ENCODE measurements around the gene APBB1IP.

DNA sequence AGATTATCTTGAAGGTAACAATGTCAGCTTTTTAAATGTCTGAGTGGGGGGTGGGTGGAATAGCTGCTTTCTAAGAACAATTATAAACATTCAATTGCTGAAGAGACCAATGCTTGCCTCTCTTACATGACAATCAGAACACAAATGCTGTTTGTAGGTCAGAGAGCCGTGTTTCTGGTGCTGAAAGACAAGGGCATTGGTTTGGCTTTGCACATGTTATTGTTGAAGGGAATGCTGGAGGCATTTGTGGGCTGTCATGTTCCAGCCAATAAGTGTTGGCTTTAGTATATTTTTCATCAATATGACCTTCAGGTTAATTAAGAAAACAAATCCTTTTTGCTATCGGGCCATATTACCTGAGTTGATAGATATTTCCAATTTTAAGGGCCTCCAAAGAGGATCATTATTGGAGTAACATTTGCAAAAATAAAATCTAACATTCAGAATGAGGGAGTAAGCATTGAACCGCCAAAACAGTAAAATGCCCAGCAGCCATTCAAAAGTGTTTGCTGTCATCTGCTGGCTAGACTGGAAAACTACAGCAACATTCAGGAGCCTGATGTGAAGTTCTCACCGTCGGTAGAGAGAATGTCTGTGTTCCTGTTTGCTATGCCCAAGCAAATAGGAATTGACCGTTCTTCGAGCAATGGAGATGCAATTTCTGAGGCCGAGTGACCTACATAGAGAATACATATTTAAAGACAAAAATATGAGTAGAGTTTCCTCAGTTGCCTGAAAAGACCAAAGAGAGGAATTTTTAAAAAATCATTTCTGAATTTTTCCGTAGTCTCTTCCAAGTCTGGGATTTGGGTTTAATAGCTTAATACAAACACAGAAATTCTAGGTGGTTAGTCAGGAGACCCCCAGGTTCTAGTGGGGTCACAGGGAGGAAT, 118.9 kb downstream of the APBB1IP start:
- TF ChIP-seq, protein P1, sequence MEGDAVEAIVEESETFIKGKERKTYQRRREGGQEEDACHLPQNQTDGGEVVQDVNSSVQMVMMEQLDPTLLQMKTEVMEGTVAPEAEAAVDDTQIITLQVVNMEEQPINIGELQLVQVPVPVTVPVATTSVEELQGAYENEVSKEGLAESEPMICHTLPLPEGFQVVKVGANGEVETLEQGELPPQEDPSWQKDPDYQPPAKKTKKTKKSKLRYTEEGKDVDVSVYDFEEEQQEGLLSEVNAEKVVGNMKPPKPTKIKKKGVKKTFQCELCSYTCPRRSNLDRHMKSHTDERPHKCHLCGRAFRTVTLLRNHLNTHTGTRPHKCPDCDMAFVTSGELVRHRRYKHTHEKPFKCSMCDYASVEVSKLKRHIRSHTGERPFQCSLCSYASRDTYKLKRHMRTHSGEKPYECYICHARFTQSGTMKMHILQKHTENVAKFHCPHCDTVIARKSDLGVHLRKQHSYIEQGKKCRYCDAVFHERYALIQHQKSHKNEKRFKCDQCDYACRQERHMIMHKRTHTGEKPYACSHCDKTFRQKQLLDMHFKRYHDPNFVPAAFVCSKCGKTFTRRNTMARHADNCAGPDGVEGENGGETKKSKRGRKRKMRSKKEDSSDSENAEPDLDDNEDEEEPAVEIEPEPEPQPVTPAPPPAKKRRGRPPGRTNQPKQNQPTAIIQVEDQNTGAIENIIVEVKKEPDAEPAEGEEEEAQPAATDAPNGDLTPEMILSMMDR (conservative IDR thresholded peaks at IDR 0.05; ENCODE audit: low read depth, low read length) = peak; percentile 79
- TF ChIP-seq EZH2 (IDR thresholded peaks at IDR 0.05; ENCODE audit: low read length, unreplicated experiment) (no peak), EZH2phosphoT487 (IDR thresholded peaks at IDR 0.05; ENCODE audit: borderline replicate concordance, low read length) (no peak)

All from PC-3 (cell line).